ENCODE measurements around the gene VSIG8.
"Not testable (repeated sequence)": the region's sequence is repeated elsewhere in the genome, so short reads cannot be mapped to it uniquely, and the experiment has no call there.

The VSIG8 gene, protein sequence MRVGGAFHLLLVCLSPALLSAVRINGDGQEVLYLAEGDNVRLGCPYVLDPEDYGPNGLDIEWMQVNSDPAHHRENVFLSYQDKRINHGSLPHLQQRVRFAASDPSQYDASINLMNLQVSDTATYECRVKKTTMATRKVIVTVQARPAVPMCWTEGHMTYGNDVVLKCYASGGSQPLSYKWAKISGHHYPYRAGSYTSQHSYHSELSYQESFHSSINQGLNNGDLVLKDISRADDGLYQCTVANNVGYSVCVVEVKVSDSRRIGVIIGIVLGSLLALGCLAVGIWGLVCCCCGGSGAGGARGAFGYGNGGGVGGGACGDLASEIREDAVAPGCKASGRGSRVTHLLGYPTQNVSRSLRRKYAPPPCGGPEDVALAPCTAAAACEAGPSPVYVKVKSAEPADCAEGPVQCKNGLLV

DNA sequence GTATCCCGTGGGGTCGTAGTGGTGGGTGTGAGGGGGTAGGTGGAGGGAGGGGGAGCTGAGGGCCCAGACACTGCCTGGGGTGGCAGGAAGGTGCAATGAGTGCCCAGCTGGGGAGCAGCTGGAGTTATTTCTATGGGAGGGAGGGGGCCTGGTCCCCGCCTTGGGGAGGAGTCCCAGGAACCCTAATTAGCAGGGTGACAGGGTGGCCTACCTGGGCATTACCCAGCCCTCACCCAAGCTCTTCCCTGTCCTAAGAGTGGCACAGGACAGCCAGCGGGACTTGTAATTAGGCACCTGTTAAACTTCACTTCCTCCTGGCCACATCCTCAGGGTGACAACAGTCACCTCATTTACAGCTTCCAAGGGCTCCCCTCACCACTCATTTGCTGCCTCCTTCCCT, at the start of gene VSIG8:
Gene VSIG8, minus strand, starts transcription at position 101 of the 400 bp plus-strand sequence. CDS start 136 bp downstream, outside the sequence.
- no peaks in the 10 kb centered on the region for H3K9me3 ChIP-seq (ENCODE audit: low read length)
- H3K9ac ChIP-seq (ENCODE audit: low read length), result no peak within 1 kb of the TSS
- H3K27me3 ChIP-seq (ENCODE audit: control insufficient read depth in 1 of 2, insufficient read depth in 2 of 2, low read length in 2 of 2), result no peaks in the 10 kb centered on the region
- peaks cover 4% of the 10 kb centered on the region for H3K4me1 ChIP-seq (ENCODE audit: insufficient read depth, low read length)
- no peaks in the 10 kb centered on the region for H3K36me3 ChIP-seq (ENCODE audit: insufficient read depth, low read length)
- no peak within 1 kb of the TSS for H3K27ac ChIP-seq (ENCODE audit: low read depth, low read length)
- no peak within 1 kb of the TSS for H3K4me3 ChIP-seq (ENCODE audit: low read depth in 1 of 2, low read length in 2 of 2)

DNA sequence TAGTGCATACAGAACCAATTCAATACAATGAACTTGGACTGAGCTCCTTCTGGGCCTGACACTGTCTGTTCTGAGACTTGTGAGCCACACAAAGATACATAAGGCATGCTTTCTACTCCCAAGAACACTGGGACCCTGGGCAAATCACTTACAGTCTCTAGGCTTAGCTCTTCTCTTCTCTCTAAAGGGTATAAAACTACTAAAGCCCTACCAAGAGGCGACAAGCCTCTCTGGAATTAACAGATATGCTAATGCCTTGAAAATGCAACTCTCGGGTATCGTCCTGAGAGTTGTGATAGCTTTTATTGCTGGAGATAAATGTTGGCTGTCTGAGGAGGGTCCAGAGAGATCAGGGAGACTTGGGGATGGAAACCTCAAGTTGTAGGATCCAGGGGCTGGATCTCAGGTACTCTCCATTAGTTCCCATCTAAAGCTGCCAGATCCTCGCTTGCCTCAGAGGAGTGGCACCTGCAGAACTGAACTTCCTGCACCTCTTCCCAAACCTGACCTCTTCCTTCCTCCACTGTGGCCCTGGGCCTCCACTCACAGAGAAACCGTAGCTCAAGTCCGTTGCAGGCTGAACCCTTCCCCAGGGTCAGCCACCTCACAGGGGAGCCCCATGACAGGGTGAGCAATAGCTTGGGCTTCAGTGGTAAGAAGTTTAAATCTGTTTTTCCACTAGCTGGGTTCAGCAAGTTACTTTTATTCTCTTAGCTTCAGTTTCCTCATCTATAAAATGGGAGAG, 49.0 kb upstream of the VSIG8 start:
- Histone ChIP-seq H3K9me3 (ENCODE audit: low read length) (no peaks in the 10 kb centered on the region), H3K9ac (ENCODE audit: low read length) (no peak overlapping the region), H3K4me1 (ENCODE audit: insufficient read depth, low read length) (peaks cover 9% of the 10 kb centered on the region), H3K36me3 (ENCODE audit: insufficient read depth, low read length) (no peaks in the 10 kb centered on the region), H3K27ac (ENCODE audit: low read depth, low read length) (no peak overlapping the region), H3K4me3 (ENCODE audit: low read depth in 1 of 2, low read length in 2 of 2) (no peak overlapping the region), H3K27me3 (ENCODE audit: control insufficient read depth in 1 of 2, insufficient read depth in 2 of 2, low read length in 2 of 2) (no peaks in the 10 kb centered on the region)

DNA sequence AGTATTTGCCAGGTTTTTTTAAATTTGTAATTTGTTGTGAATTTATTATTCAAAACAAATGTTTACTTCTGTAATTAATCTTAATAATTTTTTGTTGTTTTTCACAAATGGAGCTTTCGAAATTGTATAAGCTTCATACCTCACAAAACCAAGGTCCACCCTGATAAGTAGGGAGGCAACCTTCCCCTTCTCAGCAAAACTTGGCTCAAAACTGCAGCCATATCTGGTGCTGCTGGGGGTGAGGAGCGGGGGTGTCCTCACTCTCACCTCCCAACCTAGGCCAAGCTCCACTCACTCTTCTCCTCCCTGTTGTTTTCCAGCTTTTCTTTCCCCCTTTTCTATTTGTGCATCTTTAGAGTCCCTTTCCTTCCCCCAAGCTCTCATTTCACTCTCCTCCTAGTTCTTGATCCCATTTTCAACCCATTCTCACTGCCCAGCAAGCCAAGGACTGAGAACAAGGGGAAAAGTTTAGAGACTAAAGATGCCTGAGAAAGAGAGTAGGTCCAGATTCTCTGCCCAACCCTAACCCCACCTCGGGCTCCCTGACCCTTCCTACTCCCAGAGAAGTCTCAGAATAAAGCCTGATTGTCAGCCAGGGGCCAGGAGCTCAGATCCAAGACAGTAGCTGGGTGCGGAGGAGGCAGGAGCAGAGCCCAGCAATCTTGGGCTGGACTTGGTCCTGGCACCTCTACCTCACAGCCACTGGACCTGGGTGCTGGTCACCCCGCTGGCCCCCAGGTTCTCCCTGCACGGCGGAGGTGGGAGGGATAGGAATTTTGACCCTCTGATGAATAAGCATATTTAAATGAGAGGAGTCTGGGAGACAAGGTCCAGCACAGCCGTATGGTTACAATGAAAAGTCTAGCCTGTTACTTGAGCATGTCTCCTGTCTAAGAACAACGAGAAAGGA, 45.8 kb upstream of the VSIG8 start:
- no peaks in the 10 kb centered on the region for H3K9me3 ChIP-seq (ENCODE audit: low read length)
- peaks cover 4% of the 10 kb centered on the region for H3K4me1 ChIP-seq (ENCODE audit: insufficient read depth, low read length)
- H3K27ac ChIP-seq (ENCODE audit: low read depth, low read length), result no peak overlapping the region
- no peak overlapping the region for H3K9ac ChIP-seq (ENCODE audit: low read length)
- H3K36me3 ChIP-seq (ENCODE audit: insufficient read depth, low read length), result no peaks in the 10 kb centered on the region
- no peaks in the 10 kb centered on the region for H3K27me3 ChIP-seq (ENCODE audit: control insufficient read depth in 1 of 2, insufficient read depth in 2 of 2, low read length in 2 of 2)
- H3K4me3 ChIP-seq (ENCODE audit: low read depth in 1 of 2, low read length in 2 of 2), result no peak overlapping the region

DNA sequence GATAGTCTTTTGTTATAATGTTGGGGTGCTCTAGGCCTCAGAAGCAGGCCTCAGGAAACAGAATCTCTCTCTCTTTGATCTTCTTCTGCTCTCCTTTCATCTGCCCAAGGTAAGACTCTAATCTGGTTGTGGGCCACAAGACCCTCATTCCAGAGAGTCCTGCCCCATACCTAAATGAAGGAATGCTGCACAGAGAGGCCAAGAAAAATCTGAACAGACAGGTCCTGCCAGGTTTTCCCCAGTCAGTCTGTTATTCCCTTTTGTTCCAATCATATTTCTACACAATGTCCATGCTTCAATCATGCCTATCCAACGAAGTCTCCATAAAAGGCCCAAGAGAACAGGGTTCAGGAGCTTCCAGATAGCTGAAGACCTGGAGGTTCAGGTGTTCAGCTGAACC, 44.5 kb upstream of the VSIG8 start:
- Histone ChIP-seq H3K9ac (ENCODE audit: low read length) (no peak overlapping the region), H3K27ac (ENCODE audit: low read depth, low read length) (no peak overlapping the region), H3K4me3 (ENCODE audit: low read depth in 1 of 2, low read length in 2 of 2) (no peak overlapping the region), H3K4me1 (ENCODE audit: insufficient read depth, low read length) (peaks cover 4% of the 10 kb centered on the region), H3K27me3 (ENCODE audit: control insufficient read depth in 1 of 2, insufficient read depth in 2 of 2, low read length in 2 of 2) (no peaks in the 10 kb centered on the region), H3K36me3 (ENCODE audit: insufficient read depth, low read length) (no peaks in the 10 kb centered on the region), H3K9me3 (ENCODE audit: low read length) (no peaks in the 10 kb centered on the region)

DNA sequence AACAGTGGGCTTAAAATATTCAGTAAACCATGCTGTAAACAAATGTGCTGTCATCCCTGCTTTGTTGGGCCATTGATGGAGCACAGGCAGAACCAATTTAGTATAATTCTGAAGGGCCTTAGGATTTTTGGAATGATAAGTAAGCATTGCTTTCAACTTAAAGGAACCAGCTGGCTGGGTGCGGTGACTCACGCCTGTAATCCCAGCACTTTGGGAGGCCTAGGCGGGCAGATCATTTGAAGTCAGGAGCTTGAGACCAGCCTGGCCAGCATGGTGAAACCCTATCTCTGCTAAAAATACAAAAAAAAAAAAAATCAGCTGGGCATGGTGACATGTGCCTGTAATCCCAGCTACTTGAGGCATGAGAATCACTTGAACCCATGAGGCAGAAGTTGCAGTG, 41.6 kb upstream of the VSIG8 start:
- H3K27me3 ChIP-seq (ENCODE audit: control insufficient read depth in 1 of 2, insufficient read depth in 2 of 2, low read length in 2 of 2); H3K4me3 ChIP-seq (ENCODE audit: low read depth in 1 of 2, low read length in 2 of 2); H3K27ac ChIP-seq (ENCODE audit: low read depth, low read length); H3K36me3 ChIP-seq (ENCODE audit: insufficient read depth, low read length); H3K9me3 ChIP-seq (ENCODE audit: low read length); H3K4me1 ChIP-seq (ENCODE audit: insufficient read depth, low read length); H3K9ac ChIP-seq (ENCODE audit: low read length): not testable (repeated sequence)

DNA sequence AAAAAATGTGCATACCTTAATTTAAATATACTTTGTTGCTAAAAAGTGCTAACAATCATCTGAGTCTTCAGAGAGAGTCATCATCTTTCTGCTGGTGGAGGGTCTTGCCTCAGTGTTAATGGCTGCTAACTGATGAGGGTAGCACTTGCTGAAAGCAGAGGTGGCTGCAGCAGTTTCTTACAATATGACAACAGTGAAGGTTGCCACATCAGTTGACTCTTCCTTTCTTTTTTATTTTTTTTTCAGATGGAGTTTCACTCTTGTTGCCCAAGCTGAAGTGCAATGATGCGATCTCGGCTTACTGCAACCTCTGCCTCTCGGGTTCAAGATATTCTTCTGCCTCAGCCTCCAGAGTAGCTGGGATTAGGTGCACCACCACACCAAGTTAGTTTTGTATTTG, 40.1 kb upstream of the VSIG8 start:
- Histone ChIP-seq H3K27ac (ENCODE audit: low read depth, low read length) (no peak overlapping the region), H3K4me1 (ENCODE audit: insufficient read depth, low read length) (peaks cover 3% of the 10 kb centered on the region), H3K27me3 (ENCODE audit: control insufficient read depth in 1 of 2, insufficient read depth in 2 of 2, low read length in 2 of 2) (no peaks in the 10 kb centered on the region), H3K36me3 (ENCODE audit: insufficient read depth, low read length) (no peaks in the 10 kb centered on the region), H3K4me3 (ENCODE audit: low read depth in 1 of 2, low read length in 2 of 2) (no peak overlapping the region), H3K9ac (ENCODE audit: low read length) (no peak overlapping the region), H3K9me3 (ENCODE audit: low read length) (no peaks in the 10 kb centered on the region)

DNA sequence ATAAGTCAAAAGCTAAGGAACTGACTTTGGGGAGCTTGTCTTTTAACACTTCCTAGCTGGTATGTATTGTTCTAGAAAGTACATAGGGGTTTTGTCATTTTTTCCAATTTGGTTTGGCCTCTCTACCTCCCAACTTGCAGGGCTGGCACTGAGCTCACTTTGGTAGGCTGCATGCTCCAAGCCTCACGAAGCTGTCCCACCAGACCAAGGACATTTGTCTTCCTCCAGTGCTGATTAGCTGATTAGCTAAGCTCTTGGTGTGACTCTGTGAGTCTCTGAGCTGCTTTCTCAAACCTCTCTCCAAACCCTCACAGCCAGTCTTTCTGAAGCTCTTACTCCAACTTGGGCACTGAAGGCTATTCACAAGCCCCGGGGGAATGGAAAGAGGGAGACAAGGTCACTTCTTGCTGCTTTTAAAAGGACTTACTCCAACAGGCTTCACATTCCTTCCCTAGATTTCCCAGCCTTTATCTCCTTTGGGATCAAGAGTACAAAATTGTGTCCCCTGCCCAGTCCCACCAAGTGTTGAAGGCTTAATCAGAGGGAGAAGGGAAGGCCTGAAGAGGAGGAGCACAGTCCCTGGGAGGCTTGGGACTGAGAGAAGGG, 38.4 kb upstream of the VSIG8 start:
- H3K36me3 ChIP-seq (ENCODE audit: insufficient read depth, low read length), result no peaks in the 10 kb centered on the region
- H3K27ac ChIP-seq (ENCODE audit: low read depth, low read length), result no peak overlapping the region
- no peaks in the 10 kb centered on the region for H3K9me3 ChIP-seq (ENCODE audit: low read length)
- no peak overlapping the region for H3K9ac ChIP-seq (ENCODE audit: low read length)
- peaks cover 3% of the 10 kb centered on the region for H3K4me1 ChIP-seq (ENCODE audit: insufficient read depth, low read length)
- no peak overlapping the region for H3K4me3 ChIP-seq (ENCODE audit: low read depth in 1 of 2, low read length in 2 of 2)
- no peaks in the 10 kb centered on the region for H3K27me3 ChIP-seq (ENCODE audit: control insufficient read depth in 1 of 2, insufficient read depth in 2 of 2, low read length in 2 of 2)

DNA sequence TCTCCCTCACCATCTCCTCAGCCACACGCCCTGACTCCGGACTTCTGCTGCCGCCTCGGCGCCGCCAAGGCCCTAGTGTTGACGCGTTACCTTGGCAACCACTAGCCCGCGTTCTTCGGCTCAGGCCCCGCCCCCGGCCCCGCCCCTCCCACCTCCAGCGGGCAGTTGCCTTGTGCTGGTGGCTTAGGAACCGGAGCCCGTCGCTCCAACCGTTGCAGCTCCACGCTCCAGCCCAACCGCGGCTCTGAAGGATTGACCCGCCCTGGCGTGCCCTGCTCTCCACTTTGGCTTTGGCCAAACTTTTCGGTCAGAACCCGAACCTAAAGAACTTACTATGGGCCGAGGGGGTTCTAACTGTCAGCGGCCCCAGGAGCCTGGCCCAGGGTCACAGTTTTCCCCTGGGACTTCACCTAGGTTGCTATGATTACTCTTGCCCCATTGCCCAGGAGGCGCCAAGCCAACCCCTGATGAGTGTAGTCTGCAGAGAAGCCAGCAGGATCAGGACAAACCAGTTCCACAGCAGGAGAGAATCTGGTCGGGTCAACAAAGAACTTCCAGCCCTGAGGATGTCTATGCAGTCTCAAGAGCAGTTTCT, 37.7 kb upstream of the VSIG8 start, which contains the start of gene CFAP45:
Gene CFAP45, minus strand, starts transcription at position 80 of the 595 bp plus-strand sequence. Its CDS starts 67 bp downstream, at position 13.
- Histone ChIP-seq H3K4me1 (ENCODE audit: insufficient read depth, low read length) (peaks cover 3% of the 10 kb centered on the region), H3K27ac (ENCODE audit: low read depth, low read length) (no peak within 1 kb of the TSS), H3K4me3 (ENCODE audit: low read depth in 1 of 2, low read length in 2 of 2) (no peak within 1 kb of the TSS), H3K27me3 (ENCODE audit: control insufficient read depth in 1 of 2, insufficient read depth in 2 of 2, low read length in 2 of 2) (no peaks in the 10 kb centered on the region), H3K9ac (ENCODE audit: low read length) (no peak within 1 kb of the TSS), H3K9me3 (ENCODE audit: low read length) (no peaks in the 10 kb centered on the region), H3K36me3 (ENCODE audit: insufficient read depth, low read length) (no peaks in the 10 kb centered on the region)

DNA sequence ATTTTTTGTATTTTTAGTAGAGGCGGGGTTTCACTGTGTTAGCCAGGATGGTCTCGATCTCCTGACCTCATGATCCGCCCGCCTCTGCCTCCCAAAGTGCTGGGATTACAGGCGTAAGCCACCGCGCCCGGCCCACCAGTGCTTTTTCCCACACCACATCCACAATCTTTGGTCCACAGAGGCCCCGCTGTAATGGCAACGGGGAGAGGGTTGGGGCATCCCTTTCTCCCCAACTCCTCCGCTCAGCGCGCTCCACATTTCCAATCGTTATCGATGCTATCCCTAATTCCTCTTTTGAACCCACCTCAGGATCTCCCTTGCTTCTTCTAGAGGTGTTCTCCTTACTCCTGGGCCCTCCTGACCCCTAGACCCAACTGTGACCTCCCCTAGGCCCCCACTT, 37.2 kb upstream of the VSIG8 start:
- not testable (repeated sequence) for H3K36me3 ChIP-seq (ENCODE audit: insufficient read depth, low read length); H3K4me3 ChIP-seq (ENCODE audit: low read depth in 1 of 2, low read length in 2 of 2); H3K9me3 ChIP-seq (ENCODE audit: low read length); H3K27me3 ChIP-seq (ENCODE audit: control insufficient read depth in 1 of 2, insufficient read depth in 2 of 2, low read length in 2 of 2); H3K27ac ChIP-seq (ENCODE audit: low read depth, low read length); H3K9ac ChIP-seq (ENCODE audit: low read length); H3K4me1 ChIP-seq (ENCODE audit: insufficient read depth, low read length)

DNA sequence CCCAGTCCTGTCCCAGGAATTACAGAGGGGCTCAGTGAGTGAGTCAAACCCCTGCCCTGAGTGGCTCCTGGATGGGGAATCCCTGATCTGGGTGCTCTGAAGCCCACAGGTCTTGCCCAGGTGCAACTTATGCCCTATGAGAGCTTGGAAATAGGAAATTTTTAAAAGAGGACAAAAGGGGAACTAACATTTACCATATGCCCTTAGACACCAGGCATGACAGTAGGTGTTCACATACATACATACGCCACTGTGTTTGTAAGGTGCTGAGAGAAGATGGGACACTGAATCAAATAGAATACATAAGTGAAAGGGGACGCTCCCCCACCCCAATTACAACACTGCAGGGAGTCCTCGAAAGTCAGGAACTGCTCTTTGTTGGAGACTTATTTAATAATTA, 36.1 kb upstream of the VSIG8 start:
- Histone ChIP-seq H3K9ac (ENCODE audit: low read length) (no peak overlapping the region), H3K4me1 (ENCODE audit: insufficient read depth, low read length) (peaks cover 3% of the 10 kb centered on the region), H3K27me3 (ENCODE audit: control insufficient read depth in 1 of 2, insufficient read depth in 2 of 2, low read length in 2 of 2) (no peaks in the 10 kb centered on the region), H3K9me3 (ENCODE audit: low read length) (no peaks in the 10 kb centered on the region), H3K27ac (ENCODE audit: low read depth, low read length) (no peak overlapping the region), H3K4me3 (ENCODE audit: low read depth in 1 of 2, low read length in 2 of 2) (no peak overlapping the region), H3K36me3 (ENCODE audit: insufficient read depth, low read length) (no peaks in the 10 kb centered on the region)
